HepG2 (cell line): ENCODE measurements around the gene CLEC3B. TPM values are rescaled to one million over a fixed set of nuclear protein-coding genes. Genes with fewer than 3 reads are reported as not detected.
"Not testable (repeated sequence)": the region's sequence is repeated elsewhere in the genome, so short reads cannot be mapped to it uniquely, and the experiment has no call there.

Source experiments
- ATAC-seq: fragments of 200-7000 bp; cut with Tn5 transposase; 3 replicates; pipeline ENCODE4 v1.9.1; 2020; ENCODE audit warnings: mild to moderate bottlenecking, moderate library complexity
- BruUV-seq: library from RNA; stranded (reverse); fragments of 400-500 nt; replicated peaks from 2 replicates; lab custom pipeline; 2021; lab: Mats Ljungman, UMichigan
- CTCF ChIA-PET: fragments of 300-600 bp; formaldehyde crosslinking; extraction: SDS; loops from one replicate; lab custom pipeline; 2021; ENCODE audit warnings: low total read pairs, inconsistent platforms, low intra/inter-chr PET ratio; lab: Yijun Ruan, JAX
- POLR2A ChIA-PET: fragments of 350-600 bp; sonication (Branson Sonifier 250); formaldehyde crosslinking; loops from one replicate; lab custom pipeline; 2020; ENCODE audit warnings: antibody characterized with exemption, inconsistent platforms; lab: Yijun Ruan, JAX
- DNase-seq: peaks from one replicate; pipeline ENCODE4 v3.0.0-alpha.2; 2015; ENCODE audit warnings: low spot score
- FAIRE-seq: peaks from 3 replicates; lab custom pipeline; 2011; peaks lifted over from hg19 to GRCh38; lab: Jason Lieb, UNC
- H2AFZ ChIP-seq: one replicate; pipeline ENCODE4 v1.6.1; 2011; ENCODE audit warnings: low read length, inconsistent platforms
- H3K27ac ChIP-seq: fragments of 300-600 bp; 3 replicates; pipeline ENCODE4 v1.8.0; 2011; ENCODE audit warnings: mixed run types, mild to moderate bottlenecking, mixed read lengths, low read length, inconsistent platforms; ENCODE audit not compliant: insufficient read depth; ENCODE audit errors: extremely low read length
- H3K27me3 ChIP-seq, 2 experiments: fragments of 200-600 bp in 1 of 2; 2 replicates in 1 of 2; 3 replicates in 1 of 2; pipeline versions ENCODE4 v1.6.0 to v1.8.0; 2011; ENCODE audit warnings: low read length in 2 of 2, mild to moderate bottlenecking in 2 of 2, moderate library complexity in 2 of 2, inconsistent platforms in 1 of 2; ENCODE audit not compliant: insufficient read depth in 2 of 2, control insufficient read depth in 1 of 2
- H3K36me3 ChIP-seq, 2 experiments: fragments of 200-600 bp in 1 of 2; replicated peaks in 1 of 2; 2 replicates in 1 of 2; 3 replicates in 1 of 2; pipeline versions ENCODE4 v1.5.1 to v1.8.0; 2011; ENCODE audit warnings: low read length in 2 of 2, inconsistent platforms in 1 of 2; ENCODE audit not compliant: insufficient read depth in 2 of 2, control insufficient read depth in 1 of 2
- H3K4me1 ChIP-seq: 2 replicates; pipeline ENCODE4 v1.5.1; 2012; ENCODE audit warnings: low read length, inconsistent platforms; ENCODE audit not compliant: insufficient read depth
- H3K4me2 ChIP-seq: 2 replicates; pipeline ENCODE4 v1.6.0; 2011; ENCODE audit warnings: low read depth, low read length, inconsistent platforms
- H3K4me3 ChIP-seq, 3 experiments: fragments of 200-600 bp in 1 of 3; sonication (generic), shearing (Covaris generic) in 1 of 3; replicated peaks in 1 of 3; 2 replicates each; pipeline ENCODE4 v1.5.1; 2011 to 2016; ENCODE audit warnings: low read length in 3 of 3, inconsistent platforms in 2 of 3, low read depth in 2 of 3, mild to moderate bottlenecking in 2 of 3, control low read depth in 1 of 3, mixed read lengths in 1 of 3; ENCODE audit not compliant: insufficient read depth in 1 of 3
- H3K79me2 ChIP-seq: one replicate; pipeline ENCODE4 v1.6.1; 2011; ENCODE audit warnings: low read length, inconsistent platforms; ENCODE audit not compliant: insufficient read depth
- H3K9ac ChIP-seq: 2 replicates; pipeline ENCODE4 v1.6.0; 2011; ENCODE audit warnings: mild to moderate bottlenecking, low read depth, low read length, inconsistent platforms; ENCODE audit not compliant: insufficient read depth
- H3K9me3 ChIP-seq: 2 replicates; pipeline ENCODE4 v1.5.1; 2012; ENCODE audit warnings: mild to moderate bottlenecking, low read length
- H4K20me1 ChIP-seq: 2 replicates; pipeline ENCODE4 v1.6.0; 2011; ENCODE audit warnings: inconsistent platforms, mild to moderate bottlenecking, low read length, moderate library complexity; ENCODE audit not compliant: insufficient read depth
- AKAP8 ChIP-seq: sonication (generic); formaldehyde crosslinking; IDR thresholded peaks from 2 replicates; pipeline ENCODE4 v1.5.1; 2020; ENCODE audit warnings: mild to moderate bottlenecking, missing genetic modification reagents
- HNF1B ChIP-seq: sonication (generic); formaldehyde crosslinking; IDR thresholded peaks from 2 replicates; pipeline ENCODE4 v1.5.1; 2020; ENCODE audit warnings: mild to moderate bottlenecking, moderate library complexity, missing genetic modification reagents
- IKZF4 ChIP-seq: sonication (generic); formaldehyde crosslinking; IDR thresholded peaks from 2 replicates; pipeline ENCODE4 v1.5.1; 2020; ENCODE audit warnings: borderline replicate concordance, mild to moderate bottlenecking, low read depth, missing genetic modification reagents; ENCODE audit errors: not compliant biosample characterization
- MEIS1 ChIP-seq: sonication (generic); formaldehyde crosslinking; IDR thresholded peaks from 2 replicates; pipeline ENCODE4 v1.9.0; 2021; ENCODE audit warnings: mild to moderate bottlenecking, missing genetic modification reagents, moderate library complexity, borderline replicate concordance
- RFXAP ChIP-seq: sonication (generic); formaldehyde crosslinking; IDR thresholded peaks from 2 replicates; pipeline ENCODE4 v1.4.0; 2020; ENCODE audit warnings: missing genetic modification reagents, borderline replicate concordance
- SP4 ChIP-seq: sonication (generic); formaldehyde crosslinking; IDR thresholded peaks from 2 replicates; pipeline ENCODE4 v1.8.1; 2023; ENCODE audit warnings: mild to moderate bottlenecking, missing genetic modification reagents
- TCF12 ChIP-seq, 2 experiments: fragments of 450-650 bp in 1 of 2; sonication (generic) in 1 of 2; formaldehyde crosslinking in 1 of 2; IDR thresholded peaks; 2 replicates each; pipeline versions ENCODE4 v1.6.1 to v1.8.0; 2017 to 2022; ENCODE audit warnings: antibody characterized with exemption in 1 of 2, mild to moderate bottlenecking in 1 of 2, missing genetic modification reagents in 1 of 2, moderate library complexity in 1 of 2
- ZNF850 ChIP-seq: sonication (generic); formaldehyde crosslinking; conservative IDR thresholded peaks from 2 replicates; pipeline ENCODE4 v1.9.0; 2021; ENCODE audit warnings: mild to moderate bottlenecking, missing genetic modification reagents
- WGBS: methylation state at CpG from one replicate; pipeline ENCODE4 v1.1.6; 2017; ENCODE audit warnings: low lambda C conversion rate; 5-methylcytosine and 5-hydroxymethylcytosine counted together
- in situ Hi-C: cut with HindIII; loops from 2 replicates; pipeline ENCODE4 v1.10.0; 2017; ENCODE audit warnings: low pct_unique_long_range_greater_than_20kb; ENCODE audit not compliant: extremely low pct_ligation_motif_present
- intact Hi-C: fragments of 100-400 bp; cut with micrococcal nuclease; formaldehyde crosslinking; loops from one replicate; pipeline ENCODE4 v1.10.0; 2022; ENCODE audit not compliant: unreplicated experiment
- polyA plus RNA-seq, 8 experiments: library from polyadenylated mRNA; depleted of rRNA in 3 of 8; stranded (reverse) in 7 of 8; unstranded in 1 of 8; fragments of >200 nt; fragmentation: Illumina TruSeq in 4 of 8; extraction: Trizol in 4 of 8; gene quantifications; 2 replicates each; pipeline versions ENCODE4 v1.2.1 to v1.2.3, GENCODE V29; 2011 to 2016; ENCODE audit warnings: low read depth in 4 of 8, missing spikeins in 1 of 8, mixed read lengths in 1 of 8; ENCODE audit not compliant: insufficient read depth in 1 of 8
- total RNA-seq, 5 experiments: library from RNA; depleted of rRNA; stranded (reverse); fragments of >200 nt; fragmentation: Illumina TruSeq; extraction: Trizol; gene quantifications; 2 replicates each; pipeline ENCODE4 v1.2.3, GENCODE V29; 2016; ENCODE audit warnings: low read depth in 1 of 5

Gene CLEC3B
- total and polyA plus RNA-seq, 2 of the 13 experiments (the other 11 are each of a cell fraction or from before 2014, with no cell fraction given) = 0.07 TPM; not detected in 1

- peaks cover 61% of the 10 kb centered on the region for H3K79me2 ChIP-seq
- peaks cover 15 to 30% of the 10 kb centered on the region in 2 experiments for H3K36me3 ChIP-seq
- BruUV-seq, H3K4me3 ChIP-seq, intact Hi-C loops, DNase-seq, in situ Hi-C loops, CTCF ChIA-PET, H3K9me3 ChIP-seq, FAIRE-seq, H3K27me3 ChIP-seq, H3K27ac ChIP-seq, H3K4me2 ChIP-seq, ATAC-seq, H2AFZ ChIP-seq, H3K9ac ChIP-seq: not testable (repeated sequence)
- POLR2A ChIA-PET = interaction anchor here (1.9 kb wide), 1 partner anchor 10 kb away, joined by 5 read pairs; the partner anchor contains the start of genes EXOSC7 and ZDHHC3
- H4K20me1 ChIP-seq = peaks cover 20% of the 10 kb centered on the region
- H3K4me1 ChIP-seq = peaks cover 32% of the 10 kb centered on the region
- peak; percentile 96 for TF ChIP-seq ZNF850
- 99% methylated on average over 13 of the region's 14 CpGs for WGBS
Observed at GRCh38 chr3:44986330-44986729, 39.8 kb upstream of the CLEC3B start.

- FAIRE-seq (no peak), DNase-seq (no peak), ATAC-seq (no peak)
- POLR2A ChIA-PET = interaction anchor here (1.7 kb wide), 1 partner anchor 11 kb away, joined by 8 read pairs; the partner anchor contains the start of genes EXOSC7 and ZDHHC3
- TF ChIP-seq AKAP8 (CRISPR knock-in tag) = no peak
- no peak for TF ChIP-seq TCF12 (IDR thresholded peaks at IDR 0.05)
- no peak for TF ChIP-seq TCF12 (CRISPR knock-in tag; IDR thresholded peaks at IDR 0.05)
- no peak for TF ChIP-seq IKZF4 (CRISPR knock-in tag)
- no peak for TF ChIP-seq SP4 (CRISPR knock-in tag)
- TF ChIP-seq MEIS1 (CRISPR knock-in tag) = no peak
- TF ChIP-seq HNF1B (CRISPR knock-in tag) = no peak
- TF ChIP-seq RFXAP (CRISPR knock-in tag) = no peak
- CTCF ChIA-PET = no interaction called here
- Histone ChIP-seq H3K9ac (no peak overlapping the region), H4K20me1 (peaks cover 20% of the 10 kb centered on the region), H3K27ac (no peak overlapping the region), H3K79me2 (peaks cover 54% of the 10 kb centered on the region), H3K4me2 (no peak overlapping the region), H2AFZ (no peak overlapping the region), H3K4me1 (peaks cover 22% of the 10 kb centered on the region), H3K27me3 (no peaks in the 10 kb centered on the region), H3K36me3 (peaks cover 18 to 40% of the 10 kb centered on the region in 2 experiments), H3K9me3 (no peaks in the 10 kb centered on the region), H3K4me3 (no peak overlapping the region)
- BruUV-seq = TSS peak; percentile 9
- in situ Hi-C loops = no loop called here
- WGBS = 96% methylated on average over 6 of the region's 6 CpGs
- intact Hi-C loops = no loop called here
Observed at GRCh38 chr3:44987332-44987731, 38.8 kb upstream of the CLEC3B start.
